ENCODE results near the gene WNT10A. TPM values are rescaled to one million over a fixed set of nuclear protein-coding genes. Genes with fewer than 3 reads are reported as not detected.

Gene WNT10A
- total RNA-seq, 3 donors from 2014 or later (not counting 1 experiment from before 2014, with no cell fraction given): 0.92 to 2.9 (median 2.9) TPM

- intact Hi-C loops (cut with micrococcal nuclease): no loop called here
- no peak for DNase-seq
- no peaks in the 10 kb centered on the region for H3K36me3 Mint-ChIP-seq
Observed at GRCh38 chr2:218888341-218888740, 7.7 kb downstream of the WNT10A start.

GRCh38 chr2:218889937-218890336 is 9.3 kb downstream of the WNT10A start:
- DNase-seq: no peak
- Mint-ChIP-seq H3K36me3 (no peaks in the 10 kb centered on the region), H3K9me3 (no peaks in the 10 kb centered on the region), H3K4me3 (no peak overlapping the region), H3K27ac (no peak overlapping the region), H3K27me3 (ENCODE audit: low read depth in 2 of 2) (peaks cover 33 to 42% of the 10 kb centered on the region in 2 donors), H3K4me1 (peaks cover 19 to 35% of the 10 kb centered on the region in 2 donors)
- Histone ChIP-seq H3K4me3 (ENCODE audit: low read length) (no peak overlapping the region), H3K9me3 (ENCODE audit: control insufficient read depth, insufficient read depth, low read length) (no peaks in the 10 kb centered on the region), H3K4me1 (ENCODE audit: control insufficient read depth, insufficient read depth, low read length) (peaks cover 32% of the 10 kb centered on the region), H3K27me3 (ENCODE audit: control insufficient read depth, insufficient read depth, low read length) (peaks cover 6% of the 10 kb centered on the region), H3K27ac (ENCODE audit: low read length) (no peak overlapping the region), H3K36me3 (ENCODE audit: control insufficient read depth, insufficient read depth, low read length) (no peaks in the 10 kb centered on the region)
- no peak for TF ChIP-seq CTCF (IDR thresholded peaks at IDR 0.05)
- 97% methylated on average over 23 of the region's 23 CpGs for WGBS (ENCODE audit: insufficient coverage)
- no peak for ATAC-seq
- intact Hi-C loops (cut with micrococcal nuclease): no loop called here

More at GRCh38 chr2:218888341-218888740, 7.7 kb downstream of the WNT10A start:
- Histone ChIP-seq H3K36me3 (ENCODE audit: control insufficient read depth, insufficient read depth, low read length) (no peaks in the 10 kb centered on the region), H3K4me1 (ENCODE audit: control insufficient read depth, insufficient read depth, low read length) (peaks cover 20% of the 10 kb centered on the region), H3K27ac (ENCODE audit: low read length) (no peak overlapping the region), H3K27me3 (ENCODE audit: control insufficient read depth, insufficient read depth, low read length) (peaks cover 16% of the 10 kb centered on the region), H3K4me3 (ENCODE audit: low read length) (no peak overlapping the region), H3K9me3 (ENCODE audit: control insufficient read depth, insufficient read depth, low read length) (no peaks in the 10 kb centered on the region)
- Mint-ChIP-seq H3K27me3 (ENCODE audit: low read depth in 2 of 2) (peaks cover 31 to 41% of the 10 kb centered on the region in 2 donors), H3K4me1 (peaks cover 5 to 19% of the 10 kb centered on the region in 2 donors), H3K4me3 (no peak overlapping the region), H3K27ac (no peak overlapping the region), H3K9me3 (no peaks in the 10 kb centered on the region)
- ATAC-seq: no peak
- WGBS (ENCODE audit: insufficient coverage): 91% methylated on average over 5 of the region's 5 CpGs
- TF ChIP-seq CTCF (IDR thresholded peaks at IDR 0.05): no peak

GRCh38 chr2:218890369-218890768 is 9.7 kb downstream of the WNT10A start:
- Histone ChIP-seq H3K27ac (ENCODE audit: low read length) (no peak overlapping the region), H3K9me3 (ENCODE audit: control insufficient read depth, insufficient read depth, low read length) (no peaks in the 10 kb centered on the region), H3K27me3 (ENCODE audit: control insufficient read depth, insufficient read depth, low read length) (peaks cover 2% of the 10 kb centered on the region), H3K36me3 (ENCODE audit: control insufficient read depth, insufficient read depth, low read length) (no peaks in the 10 kb centered on the region), H3K4me3 (ENCODE audit: low read length) (no peak overlapping the region), H3K4me1 (ENCODE audit: control insufficient read depth, insufficient read depth, low read length) (peaks cover 36% of the 10 kb centered on the region)
- 92% methylated on average over 3 of the region's 3 CpGs for WGBS (ENCODE audit: insufficient coverage)
- H3K27ac Mint-ChIP-seq: peak overlapping the region in 1 of 2 donors; percentile 89
- DNase-seq (no peak), ATAC-seq (no peak)
- H3K4me3 Mint-ChIP-seq: no peak overlapping the region
- TF ChIP-seq CTCF (IDR thresholded peaks at IDR 0.05): no peak
- H3K36me3 Mint-ChIP-seq: no peaks in the 10 kb centered on the region
- H3K4me1 Mint-ChIP-seq: peaks cover 24 to 40% of the 10 kb centered on the region in 2 donors
- intact Hi-C loops (cut with micrococcal nuclease): no loop called here
- no peaks in the 10 kb centered on the region for H3K9me3 Mint-ChIP-seq
- peaks cover 33 to 39% of the 10 kb centered on the region in 2 donors for H3K27me3 Mint-ChIP-seq (ENCODE audit: low read depth in 2 of 2)

All from natural killer cell (primary cell).